ENCODE measurements around the gene MRLN.

The MRLN gene

DNA sequence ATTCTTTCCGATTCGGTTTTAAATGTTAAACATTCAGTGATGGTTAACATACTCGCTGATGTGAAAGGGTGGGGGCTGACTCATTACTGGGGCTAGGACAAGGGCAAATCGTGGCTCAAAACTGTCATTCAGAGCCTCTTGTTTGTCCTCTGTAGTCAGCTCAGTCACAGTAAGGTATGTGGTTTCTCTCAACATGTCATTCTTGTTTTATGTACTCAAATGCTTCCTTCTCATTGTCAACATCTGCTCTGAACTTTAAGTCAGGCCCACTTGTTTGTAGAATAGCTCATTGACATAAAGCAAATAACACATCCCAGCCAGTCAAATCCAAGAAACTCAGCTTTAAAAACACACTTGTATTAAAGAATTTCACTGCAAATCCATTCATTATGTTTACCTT lies 50.9 kb downstream of the MRLN start:
- no peak for DNase-seq

DNA sequence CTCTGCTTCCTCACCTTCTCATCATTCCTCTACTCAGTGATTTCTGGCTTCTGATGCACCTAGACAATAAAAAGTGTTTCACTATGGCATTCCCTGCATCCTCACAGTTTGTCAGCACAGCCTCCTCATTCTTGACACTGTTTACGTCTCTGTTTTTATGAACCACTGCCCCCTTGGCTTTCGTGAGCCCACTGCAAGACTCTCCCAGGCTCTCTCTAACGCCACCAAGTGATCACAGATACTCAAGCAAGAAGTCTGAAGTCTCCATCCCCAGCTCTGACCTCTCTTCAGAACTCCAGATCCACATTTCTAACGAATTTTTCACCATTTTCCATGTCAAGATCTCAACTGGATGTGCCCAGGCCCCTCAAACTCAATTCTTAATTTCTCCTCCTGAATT lies 52.5 kb downstream of the MRLN start:
- no peak for DNase-seq

DNA sequence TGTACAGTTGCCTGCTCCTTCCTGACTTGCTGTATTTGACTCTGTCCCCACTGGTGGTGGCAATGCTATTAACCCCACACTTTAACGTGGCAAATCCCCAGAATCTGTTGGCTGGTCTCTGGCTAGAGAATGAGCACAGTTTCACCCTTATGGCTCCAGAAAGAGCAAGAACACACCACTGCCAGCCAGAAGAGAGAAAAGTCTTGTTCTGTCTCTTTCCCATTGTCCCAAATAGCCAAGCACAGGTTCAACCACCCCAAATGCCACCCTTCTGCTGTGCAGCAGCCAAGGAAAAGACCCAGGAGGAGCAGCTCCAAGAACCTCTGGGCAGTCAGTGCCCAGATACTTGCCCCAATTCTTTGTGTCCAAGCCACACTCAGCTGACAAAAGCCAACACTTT lies 54.9 kb downstream of the MRLN start:
- DNase-seq: no peak

DNA sequence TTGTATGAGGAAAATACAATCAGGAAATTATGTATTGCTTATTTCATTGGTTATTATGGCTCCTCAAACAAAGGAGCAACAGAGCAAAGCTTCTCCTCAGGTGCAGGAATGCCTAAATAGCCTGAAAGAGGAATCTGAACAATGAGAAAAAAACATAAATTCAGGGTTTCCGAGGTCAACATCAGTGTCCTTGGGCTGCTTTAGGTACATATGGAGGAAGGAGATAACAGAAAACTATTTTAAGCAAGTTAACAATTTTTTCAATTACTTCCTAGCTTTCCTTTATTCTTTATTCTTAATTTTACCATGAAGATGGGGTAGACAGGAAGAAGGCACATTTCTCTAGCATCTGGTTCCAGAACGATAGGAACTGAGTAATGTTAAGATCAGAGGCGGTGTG lies 57.6 kb downstream of the MRLN start:
- DNase-seq: no peak

DNA sequence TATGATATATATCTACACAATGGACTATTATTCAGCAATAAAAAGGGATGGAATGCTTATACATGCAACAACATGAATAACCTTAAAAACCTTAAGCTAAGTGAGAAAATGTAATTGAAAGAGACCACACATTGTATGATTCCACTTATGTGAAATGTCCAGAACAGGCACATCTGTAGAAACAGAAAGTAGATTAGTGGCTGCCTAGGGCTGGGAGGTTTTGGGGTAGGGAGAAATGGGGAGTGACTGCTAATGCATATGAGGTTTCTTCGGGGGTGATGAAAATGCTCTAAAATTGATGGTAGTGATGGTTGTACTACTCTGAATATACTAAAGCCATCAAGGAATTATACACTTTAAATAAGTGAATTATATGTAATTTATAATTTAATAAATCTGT lies 58.3 kb downstream of the MRLN start:
- DNase-seq: no peak

DNA sequence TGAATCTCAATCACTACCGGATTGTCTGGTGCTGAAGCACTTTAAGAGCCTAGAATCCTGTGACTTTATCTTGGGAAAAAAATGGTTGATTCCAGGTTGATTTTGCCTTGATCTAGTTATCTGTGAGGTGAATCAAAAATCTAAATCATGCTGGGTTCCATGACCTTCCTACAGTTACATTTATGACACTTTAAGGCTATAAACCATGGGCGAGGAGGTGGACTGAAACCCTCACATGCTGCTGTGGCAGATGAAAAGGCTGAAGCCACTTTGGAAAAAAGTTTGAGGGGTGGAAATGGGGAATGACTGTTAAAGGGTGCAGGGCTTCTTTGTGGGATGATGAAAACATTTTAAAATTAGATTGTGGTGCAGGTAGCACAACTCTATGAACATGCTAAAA lies 61.1 kb downstream of the MRLN start:
- DNase-seq: no peak

DNA sequence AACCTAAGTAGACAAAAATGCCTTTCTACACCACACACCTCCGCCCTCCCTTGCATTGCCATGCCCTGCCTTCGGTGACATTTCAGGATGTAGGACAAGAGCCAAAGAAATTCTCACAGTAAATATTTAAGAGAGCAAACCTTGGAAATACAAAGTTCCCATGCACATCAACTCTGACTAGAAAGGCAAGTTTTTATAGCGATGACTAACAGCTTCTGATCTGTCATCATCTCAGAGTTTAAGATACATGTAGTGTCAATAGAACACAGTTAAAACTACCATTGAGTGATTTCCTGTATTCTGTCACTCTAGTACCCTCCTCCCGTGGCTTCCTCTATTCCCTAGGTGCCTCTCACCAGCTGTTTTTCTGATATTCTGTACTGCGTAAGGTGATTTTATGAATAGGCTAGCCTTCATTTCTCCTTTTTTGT lies 64.3 kb downstream of the MRLN start:
- no peak for DNase-seq

DNA sequence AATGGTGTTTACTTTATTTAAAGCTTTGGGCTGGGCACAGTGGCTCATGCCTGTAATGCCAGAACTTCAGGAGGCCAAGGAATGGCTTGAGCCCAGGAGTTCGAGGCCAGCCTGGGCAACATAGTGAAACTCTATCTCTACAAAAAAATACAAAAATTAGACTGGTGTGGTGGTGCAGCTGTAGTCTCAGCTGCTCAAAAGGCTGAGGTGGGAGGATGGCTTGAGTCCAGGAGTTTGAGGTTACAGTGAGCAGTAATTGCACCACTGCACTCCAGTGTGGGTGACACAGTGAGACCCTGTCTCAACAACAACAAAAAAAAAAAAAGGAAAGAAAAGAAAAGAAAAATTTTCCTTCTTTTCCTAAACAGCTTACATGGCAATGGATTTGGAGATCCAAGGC lies 65.6 kb downstream of the MRLN start:
- no peak for DNase-seq

Data from NCI-H1105 (cell line).